ENCODE data around the gene FAM222A.

- TF ChIP-seq CSDC2 (CRISPR knock-in tag; IDR thresholded peaks at IDR 0.05) (no peak), ZFP3 (CRISPR knock-in tag; IDR thresholded peaks at IDR 0.05) (no peak), PATZ1 (CRISPR knock-in tag; IDR thresholded peaks at IDR 0.05; ENCODE audit: borderline replicate concordance) (no peak), BACH2 (CRISPR knock-in tag; IDR thresholded peaks at IDR 0.05; ENCODE audit: borderline replicate concordance) (no peak), ZFP30 (CRISPR knock-in tag; IDR thresholded peaks at IDR 0.05) (no peak), ZNF8 (CRISPR knock-in tag; IDR thresholded peaks at IDR 0.05) (no peak), TSHZ2 (CRISPR knock-in tag; IDR thresholded peaks at IDR 0.05) (no peak), POU6F1 (CRISPR knock-in tag; IDR thresholded peaks at IDR 0.05; ENCODE audit: borderline replicate concordance, low read depth) (no peak), ARNTL (CRISPR knock-in tag; IDR thresholded peaks at IDR 0.05; ENCODE audit: borderline replicate concordance, low read depth) (no peak), TCF4 (CRISPR knock-in tag; IDR thresholded peaks at IDR 0.05; ENCODE audit: borderline replicate concordance) (no peak)
Observed at GRCh38 chr12:109768901-109769670, 55.5 kb downstream of the FAM222A start.

Measured in SK-N-SH treated with all-trans-retinoic acid at 6 μM for 48 hours (cell line).